PC-9 (cell line): ENCODE results near the gene B3GNT3. TPM values are rescaled to one million over a fixed set of nuclear protein-coding genes. Genes with fewer than 3 reads are reported as not detected.
A peak's percentile ranks its signal among the peaks of the same experiment; 100 is the strongest.

ENCODE experiments used
- BruUV-seq: library from RNA; stranded (reverse); fragments of 400-500 nt; replicated peaks from 2 replicates; lab custom pipeline; 2021; lab: Mats Ljungman, UMichigan
- CTCF ChIA-PET: fragments of 300-600 bp; sonication (Branson Sonifier 250); formaldehyde crosslinking; loops from one replicate; lab custom pipeline; 2022; ENCODE audit warnings: antibody characterized with exemption; lab: Charles Lee
- POLR2A ChIA-PET: fragments of 300-600 bp; sonication (Branson Sonifier 250); formaldehyde crosslinking; loops from one replicate; lab custom pipeline; 2022; ENCODE audit warnings: antibody characterized with exemption; ENCODE audit not compliant: unreplicated experiment; lab: Charles Lee
- DNase-seq, 2 experiments: peaks; one replicate each; pipeline versions ENCODE4 v3.0.0 to v3.0.0-alpha.2; 2015 to 2022; ENCODE audit warnings: mixed read lengths in 1 of 2
- H2AFZ ChIP-seq: fragments of 200-600 bp; sonication (generic); 2 replicates; pipeline ENCODE4 v1.8.1; 2017; ENCODE audit warnings: antibody characterized with exemption
- H3F3A ChIP-seq: fragments of 200-600 bp; sonication (generic); 2 replicates; pipeline ENCODE4 v1.8.1; 2017; ENCODE audit warnings: antibody characterized with exemption, mild to moderate bottlenecking, low read depth; ENCODE audit not compliant: insufficient read depth
- H3K27ac ChIP-seq: fragments of 200-600 bp; sonication (generic); 2 replicates; pipeline ENCODE4 v1.6.1; 2016; ENCODE audit warnings: mixed run types
- H3K27me3 ChIP-seq: fragments of 200-600 bp; sonication (generic); 2 replicates; pipeline ENCODE4 v1.6.1; 2016; ENCODE audit warnings: low read depth, mixed run types; ENCODE audit not compliant: insufficient read depth
- H3K36me3 ChIP-seq: fragments of 200-600 bp; sonication (generic); 2 replicates; pipeline ENCODE4 v1.6.1; 2016; ENCODE audit warnings: low read depth, mixed run types
- H3K4me1 ChIP-seq: fragments of 200-600 bp; sonication (generic); replicated peaks from 2 replicates; pipeline ENCODE4 v1.6.1; 2016; ENCODE audit warnings: mixed run types; ENCODE audit not compliant: insufficient read depth
- H3K4me2 ChIP-seq: fragments of 200-600 bp; sonication (generic); 2 replicates; pipeline ENCODE4 v1.6.1; 2017; ENCODE audit warnings: mixed run types
- H3K4me3 ChIP-seq: fragments of 200-600 bp; sonication (generic); 2 replicates; pipeline ENCODE4 v1.6.1; 2016; ENCODE audit warnings: mixed run types
- H3K79me2 ChIP-seq: fragments of 200-600 bp; sonication (generic); 2 replicates; pipeline ENCODE4 v1.6.1; 2017; ENCODE audit warnings: low read depth, mixed run types
- H3K9me2 ChIP-seq: fragments of 200-600 bp; sonication (generic); 2 replicates; pipeline ENCODE4 v1.8.1; 2017; ENCODE audit warnings: mild to moderate bottlenecking; ENCODE audit not compliant: insufficient read depth
- H3K9me3 ChIP-seq: fragments of 200-600 bp; sonication (generic); 2 replicates; pipeline ENCODE4 v1.8.1; 2016; ENCODE audit warnings: low read depth; ENCODE audit not compliant: insufficient read depth
- H4K20me1 ChIP-seq: fragments of 200-600 bp; sonication (generic); 2 replicates; pipeline ENCODE4 v1.8.1; 2017; ENCODE audit not compliant: insufficient read depth
- CTCF ChIP-seq: fragments of 200-600 bp; sonication (generic); conservative IDR thresholded peaks from 2 replicates; pipeline ENCODE4 v1.6.1; 2017; ENCODE audit warnings: mixed run types, antibody characterized with exemption, mild to moderate bottlenecking, moderate library complexity
- EZH2 ChIP-seq: fragments of 200-600 bp; sonication (generic); IDR thresholded peaks from 2 replicates; pipeline ENCODE4 v1.8.0; 2017; ENCODE audit warnings: antibody characterized with exemption, low read depth
- intact Hi-C: fragments of 100-400 bp; cut with micrococcal nuclease; formaldehyde crosslinking; loops from one replicate; pipeline ENCODE4 v1.10.0; 2022; ENCODE audit not compliant: unreplicated experiment
- total RNA-seq: library from RNA; stranded (reverse); gene quantifications from 2 replicates; pipeline ENCODE4 v1.2.3, GENCODE V29; 2021

B3GNT3 gene
- total RNA-seq, 1 experiment from 2014 or later, result 65.9 TPM

GRCh38 chr19:17830567-17831418, 35.9 kb downstream of the B3GNT3 start:
- CTCF ChIA-PET, result interaction anchor here (0.5 to 1.3 kb wide), 5 partner anchors 11 to 45 kb away, joined by 3 to 8 read pairs (median 3); partner anchors contain the start of gene B3GNT3
- no TSS peak for BruUV-seq
- peaks cover 8% of the 10 kb centered on the region for H3K4me1 ChIP-seq
- H3K9me3 ChIP-seq, result no peaks in the 10 kb centered on the region
- no peaks in the 10 kb centered on the region for H3K36me3 ChIP-seq
- H3F3A ChIP-seq, result peaks cover 20% of the 10 kb centered on the region
- no peak for TF ChIP-seq CTCF
- TF ChIP-seq EZH2, result no peak
- POLR2A ChIA-PET, result interaction anchor here (0.5 to 1.0 kb wide), 10 partner anchors 11 to 1261 kb away, joined by 3 to 19 read pairs (median 6); partner anchors contain the start of gene B3GNT3
- H3K4me3 ChIP-seq, result peak overlapping the region; percentile 67
- intact Hi-C loops, result loop anchor here (1.0 to 2.0 kb wide), 2 partner anchors 12 to 34 kb away; no protein-coding TSS in a partner anchor
- H4K20me1 ChIP-seq, result no peaks in the 10 kb centered on the region
- peak overlapping the region; percentile 62 for H3K27ac ChIP-seq
- H2AFZ ChIP-seq, result peak overlapping the region; percentile 86
- peak overlapping the region; percentile 87 for H3K4me2 ChIP-seq
- H3K27me3 ChIP-seq, result no peaks in the 10 kb centered on the region
- no peaks in the 10 kb centered on the region for H3K9me2 ChIP-seq
- DNase-seq, result peak; percentile 88 to 94
- H3K79me2 ChIP-seq, result 0 out of 2 replicates have a peak, but pooled peaks cover 3% of the 10 kb centered on the region

GRCh38 chr19:17831419-17831888, 36.5 kb downstream of the B3GNT3 start:
- Histone ChIP-seq H3K4me3 (peak overlapping the region; percentile 61), H3K4me2 (peak overlapping the region; percentile 87), H3K79me2 (0 out of 2 replicates have a peak, but pooled peaks cover 3% of the 10 kb centered on the region), H4K20me1 (no peaks in the 10 kb centered on the region), H3K27ac (no peak overlapping the region), H3K36me3 (no peaks in the 10 kb centered on the region), H3K4me1 (peaks cover 8% of the 10 kb centered on the region), H3K9me3 (no peaks in the 10 kb centered on the region), H2AFZ (peak overlapping the region; percentile 86), H3K9me2 (no peaks in the 10 kb centered on the region), H3F3A (peaks cover 20% of the 10 kb centered on the region), H3K27me3 (no peaks in the 10 kb centered on the region)
- TF ChIP-seq EZH2 (no peak), CTCF (no peak)
- CTCF ChIA-PET, result interaction anchor here (0.7 to 0.8 kb wide), 2 partner anchors 36 to 46 kb away, joined by 3 to 4 read pairs; partner anchors contain the start of gene B3GNT3
- POLR2A ChIA-PET, result interaction anchor here (0.6 to 1.0 kb wide), 3 partner anchors 37 to 377 kb away, joined by 6 to 19 read pairs (median 8); partner anchors contain the start of gene B3GNT3
- intact Hi-C loops, result loop anchor here (2.0 kb wide), 1 partner anchor 35 kb away; no protein-coding TSS in a partner anchor
- DNase-seq, result peak in 1 of 2 experiments; percentile 19
- BruUV-seq, result TSS peak; percentile 65

- TF ChIP-seq CTCF, result no peak
- TF ChIP-seq EZH2, result no peak
- no peaks in the 10 kb centered on the region for H3K36me3 ChIP-seq
- no TSS peak for BruUV-seq
- H3K27me3 ChIP-seq, result no peaks in the 10 kb centered on the region
- no peaks in the 10 kb centered on the region for H4K20me1 ChIP-seq
- intact Hi-C loops, result no loop called here
- no peak overlapping the region for H3K4me2 ChIP-seq
- H3K79me2 ChIP-seq, result 0 out of 2 replicates have a peak, but pooled peaks cover 3% of the 10 kb centered on the region
- H3F3A ChIP-seq, result peaks cover 20% of the 10 kb centered on the region
- no peaks in the 10 kb centered on the region for H3K9me2 ChIP-seq
- ChIA-PET POLR2A (interaction anchor here (0.6 kb wide), 1 partner anchor 227 kb away, joined by 8 read pairs; no protein-coding TSS in a partner anchor), CTCF (no interaction called here)
- no peak overlapping the region for H2AFZ ChIP-seq
- no peak overlapping the region for H3K27ac ChIP-seq
- no peak overlapping the region for H3K4me3 ChIP-seq
- DNase-seq, result no peak
- H3K4me1 ChIP-seq, result peaks cover 8% of the 10 kb centered on the region
- H3K9me3 ChIP-seq, result no peaks in the 10 kb centered on the region
These were observed 37.7 kb downstream of the B3GNT3 start for GRCh38 chr19:17832443-17833208.
